Globus pallidus (tissue), 1 donor: ENCODE data around the gene ELF5.

Experiments
- DNase-seq: peaks from one replicate; pipeline ENCODE4 v3.0.0-alpha.2; 2015; ENCODE audit warnings: low spot score

The ELF5 gene

GRCh38 chr11:34522188-34522587 lies 8.6 kb upstream of the ELF5 start:
- DNase-seq, result no peak

- DNase-seq, result no peak
Observed at GRCh38 chr11:34521265-34521664, 7.7 kb upstream of the ELF5 start.

GRCh38 chr11:34519595-34520235 lies 6.1 kb upstream of the ELF5 start:
- DNase-seq, result no peak

GRCh38 chr11:34516247-34517040 lies 2.9 kb upstream of the ELF5 start:
- no peak for DNase-seq

GRCh38 chr11:34514597-34514996 lies 1.0 kb upstream of the ELF5 start:
- no peak for DNase-seq

GRCh38 chr11:34512840-34513681 lies 533 bp downstream of the ELF5 start:
- DNase-seq, result peak; percentile 72

- DNase-seq, result no peak
Observed at GRCh38 chr11:34510673-34511072, 2.9 kb downstream of the ELF5 start.

- DNase-seq, result no peak
Observed at GRCh38 chr11:34510218-34510617, 3.4 kb downstream of the ELF5 start.

GRCh38 chr11:34509336-34509876 lies 4.2 kb downstream of the ELF5 start:
- DNase-seq, result peak; percentile 17

GRCh38 chr11:34508524-34508923 lies 5.1 kb downstream of the ELF5 start:
- no peak for DNase-seq

- no peak for DNase-seq
Observed at GRCh38 chr11:34507610-34508009, 6.0 kb downstream of the ELF5 start.

GRCh38 chr11:34507156-34507555 lies 6.4 kb downstream of the ELF5 start:
- no peak for DNase-seq

GRCh38 chr11:34505874-34506273 lies 7.7 kb downstream of the ELF5 start:
- no peak for DNase-seq

- DNase-seq, result no peak
Observed at GRCh38 chr11:34502949-34503348, 10.6 kb downstream of the ELF5 start.

GRCh38 chr11:34501949-34502348 lies 11.6 kb downstream of the ELF5 start:
- DNase-seq, result no peak

GRCh38 chr11:34501500-34501899 lies 12.1 kb downstream of the ELF5 start:
- no peak for DNase-seq

- no peak for DNase-seq
Observed at GRCh38 chr11:34499719-34500500, 13.7 kb downstream of the ELF5 start.

GRCh38 chr11:34495724-34496377 lies 17.7 kb downstream of the ELF5 start:
- no peak for DNase-seq

- no peak for DNase-seq
Observed at GRCh38 chr11:34495239-34495723, 18.3 kb downstream of the ELF5 start.

GRCh38 chr11:34493926-34494595 lies 19.5 kb downstream of the ELF5 start:
- no peak for DNase-seq
